Measurements from ENCODE around the gene CERK.

DNA sequence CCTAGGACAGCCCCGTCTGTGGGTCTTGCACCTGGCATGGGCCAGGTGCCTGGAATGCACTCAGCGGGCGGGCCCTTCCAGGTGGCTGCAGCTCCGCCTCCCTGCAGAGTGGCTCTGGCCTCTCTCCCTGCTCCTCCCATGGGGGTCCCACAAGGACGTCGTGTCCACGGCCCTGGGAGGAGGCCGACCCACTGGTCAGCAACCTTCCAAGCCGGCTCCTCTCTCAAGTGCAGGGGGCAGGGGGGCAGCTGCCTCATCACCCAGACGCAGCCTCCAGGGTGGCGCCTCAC is 41.9 kb downstream of the CERK start:
- TF ChIP-seq YY1 (IDR thresholded peaks at IDR 0.05; ENCODE audit: insufficient read depth, insufficient read length) = no peak
- no peak for TF ChIP-seq ZNF274 (IDR thresholded peaks at IDR 0.05; ENCODE audit: low read depth, low read length)
- no peak for TF ChIP-seq SUZ12 (IDR thresholded peaks at IDR 0.05; ENCODE audit: extremely low read depth, insufficient read depth, insufficient read length)
